Panc1 (cell line): ENCODE results near the gene CCDC148. TPM values are rescaled to one million over a fixed set of nuclear protein-coding genes. Genes with fewer than 3 reads are reported as not detected.
"Not testable (repeated sequence)": the region's sequence is repeated elsewhere in the genome, so short reads cannot be mapped to it uniquely, and the experiment has no call there.

Experiments used
- ATAC-seq: fragments of 200-7000 bp; cut with Tn5 transposase; 2 replicates; pipeline ENCODE4 v1.9.1; 2020; ENCODE audit warnings: mild to moderate bottlenecking, moderate library complexity
- BruUV-seq: library from RNA; stranded (reverse); fragments of 400-500 nt; replicated peaks from 2 replicates; lab custom pipeline; 2021; lab: Mats Ljungman, UMichigan
- CTCF ChIA-PET: fragments of 300-600 bp; sonication (Branson Sonifier 250); formaldehyde crosslinking; loops from one replicate; lab custom pipeline; 2022; ENCODE audit warnings: antibody characterized with exemption; lab: Charles Lee
- POLR2A ChIA-PET: fragments of 300-600 bp; sonication (Branson Sonifier 250); formaldehyde crosslinking; loops from one replicate; lab custom pipeline; 2022; ENCODE audit warnings: antibody characterized with exemption; lab: Charles Lee
- DNase-seq: peaks from one replicate; pipeline ENCODE4 v3.0.0-alpha.2; 2010; ENCODE audit warnings: low read depth, low spot score
- H3K27ac ChIP-seq: 2 replicates; pipeline ENCODE4 v1.5.1; 2011; ENCODE audit warnings: mild to moderate bottlenecking, low read length, inconsistent platforms
- H3K27me3 ChIP-seq: fragments of 200-500 bp; sonication (Bioruptor generic); 2 replicates; pipeline ENCODE4 v1.6.0; 2014; ENCODE audit warnings: low read length, inconsistent platforms; ENCODE audit not compliant: control insufficient read depth, insufficient read depth
- H3K36me3 ChIP-seq: fragments of 200-500 bp; sonication (Bioruptor generic); 2 replicates; pipeline ENCODE4 v1.5.1; 2014; ENCODE audit warnings: inconsistent platforms, mild to moderate bottlenecking, low read length, moderate library complexity; ENCODE audit not compliant: control insufficient read depth, insufficient read depth
- H3K4me1 ChIP-seq: 2 replicates; pipeline ENCODE4 v1.5.1; 2011; ENCODE audit warnings: inconsistent platforms, mild to moderate bottlenecking, low read length, moderate library complexity; ENCODE audit not compliant: control insufficient read depth, insufficient read depth
- H3K4me3 ChIP-seq, 2 experiments: 2 replicates each; pipeline ENCODE4 v1.5.1; 2011 to 2012; ENCODE audit warnings: low read depth in 2 of 2, low read length in 2 of 2, mild to moderate bottlenecking in 2 of 2, inconsistent platforms in 1 of 2, moderate library complexity in 1 of 2
- H3K9me3 ChIP-seq: fragments of 200-500 bp; sonication (Bioruptor generic); 2 replicates; pipeline ENCODE4 v1.5.1; 2014; ENCODE audit warnings: low read depth, mild to moderate bottlenecking, inconsistent platforms, low read length, moderate library complexity; ENCODE audit not compliant: control insufficient read depth, insufficient read depth
- CTCF ChIP-seq: fragments of 450-650 bp; IDR thresholded peaks from 2 replicates; pipeline ENCODE4 v1.5.1; 2017; ENCODE audit warnings: mild to moderate bottlenecking
- POLR2AphosphoS5 ChIP-seq: IDR thresholded peaks from 2 replicates; pipeline ENCODE4 v1.6.1; 2012; ENCODE audit warnings: mild to moderate bottlenecking, low read depth, low read length, moderate library complexity
- REST ChIP-seq, 2 experiments: IDR thresholded peaks; 2 replicates each; pipeline ENCODE4 v1.6.1; 2011 to 2012; ENCODE audit warnings: low read depth in 2 of 2, control low read depth in 1 of 2, low read length in 1 of 2, mild to moderate bottlenecking in 1 of 2, moderate library complexity in 1 of 2; ENCODE audit not compliant: insufficient read depth in 1 of 2
- SIN3A ChIP-seq: IDR thresholded peaks from 2 replicates; pipeline ENCODE4 v1.6.1; 2012; ENCODE audit warnings: low read depth, mild to moderate bottlenecking, low read length, moderate library complexity, borderline replicate concordance; ENCODE audit not compliant: insufficient read depth
- TCF7L2 ChIP-seq: IDR thresholded peaks from 2 replicates; pipeline ENCODE4 v1.6.1; 2011; ENCODE audit warnings: mild to moderate bottlenecking, low read depth, low read length, inconsistent platforms
- in situ Hi-C: cut with HindIII; loops from 2 replicates; pipeline ENCODE4 v1.10.0; 2016; ENCODE audit warnings: low sequenced_read_pairs, low pct_unique_long_range_greater_than_20kb
- intact Hi-C: fragments of 100-400 bp; cut with micrococcal nuclease; formaldehyde crosslinking; loops from one replicate; pipeline ENCODE4 v1.10.0; 2022; ENCODE audit not compliant: unreplicated experiment
- total RNA-seq: library from RNA; stranded (reverse); gene quantifications from one replicate; pipeline ENCODE4 v1.2.1, GENCODE V29; 2021; ENCODE audit not compliant: unreplicated experiment

Gene CCDC148
- total RNA-seq, 1 experiment from 2014 or later: 0.92 TPM

GRCh38 chr2:158473719-158474392, 17.3 kb upstream of the CCDC148 start:
- no peaks in the 10 kb centered on the region for H3K9me3 ChIP-seq
- no peak for TF ChIP-seq POLR2AphosphoS5
- no peak for TF ChIP-seq REST (IDR thresholded peaks at IDR 0.05; ENCODE audit: insufficient read depth in 1 of 2, low read depth in 2 of 2, low read length in 1 of 2)
- TF ChIP-seq SIN3A: no peak
- peak; percentile 42; the same call in 1 of the 2 replicates for TF ChIP-seq CTCF
- TF ChIP-seq TCF7L2: no peak
- BruUV-seq: no TSS peak
- intact Hi-C loops: no loop called here
- ChIA-PET POLR2A (interaction anchor here (0.6 kb wide), 1 partner anchor 115 kb away, joined by 3 read pairs; no protein-coding TSS in a partner anchor), CTCF (no interaction called here)
- no peaks in the 10 kb centered on the region for H3K4me1 ChIP-seq
- no peak overlapping the region for H3K4me3 ChIP-seq
- no peak for ATAC-seq
- no peaks in the 10 kb centered on the region for H3K27me3 ChIP-seq
- in situ Hi-C loops: no loop called here
- no peak for DNase-seq
- no peak overlapping the region for H3K27ac ChIP-seq
- H3K36me3 ChIP-seq: no peaks in the 10 kb centered on the region

GRCh38 chr2:158473300-158473699, 16.7 kb upstream of the CCDC148 start:
- H3K27ac ChIP-seq, in situ Hi-C loops, CTCF ChIA-PET, H3K36me3 ChIP-seq, BruUV-seq, H3K4me3 ChIP-seq, intact Hi-C loops, ATAC-seq, DNase-seq, H3K4me1 ChIP-seq, H3K27me3 ChIP-seq, H3K9me3 ChIP-seq: not testable (repeated sequence)
- POLR2A ChIA-PET: interaction anchor here (0.6 kb wide), 1 partner anchor 115 kb away, joined by 3 read pairs; no protein-coding TSS in a partner anchor

GRCh38 chr2:158472829-158473228, 16.3 kb upstream of the CCDC148 start:
- in situ Hi-C loops, H3K9me3 ChIP-seq, BruUV-seq, DNase-seq, POLR2A ChIA-PET, H3K36me3 ChIP-seq, H3K27ac ChIP-seq, CTCF ChIA-PET, H3K4me3 ChIP-seq, ATAC-seq, H3K4me1 ChIP-seq, intact Hi-C loops, H3K27me3 ChIP-seq: not testable (repeated sequence)
